SK-N-SH treated with all-trans-retinoic acid at 6 μM for 48 hours (cell line): Measurements from ENCODE around the gene B4GALNT4.

Experiments used
- ATAC-seq: fragments of 200-7000 bp; cut with Tn5 transposase; 3 replicates; pipeline ENCODE4 v1.9.1; 2020; ENCODE audit warnings: mild to moderate bottlenecking, moderate library complexity
- ARNTL ChIP-seq: fragments of 450-650 bp; formaldehyde crosslinking; IDR thresholded peaks from 2 replicates; pipeline ENCODE4 v1.5.0; 2020; ENCODE audit warnings: low read depth, mild to moderate bottlenecking, moderate library complexity, borderline replicate concordance
- BACH2 ChIP-seq: fragments of 250-450 bp; sonication (Bioruptor Pico); IDR thresholded peaks from 2 replicates; pipeline ENCODE4 v1.9.0; 2021; ENCODE audit warnings: mild to moderate bottlenecking, borderline replicate concordance
- CSDC2 ChIP-seq: fragments of 250-450 bp; sonication (Bioruptor Pico); IDR thresholded peaks from 2 replicates; pipeline ENCODE4 v1.5.0; 2020; ENCODE audit warnings: mild to moderate bottlenecking, moderate library complexity
- ISL1 ChIP-seq: fragments of 250-450 bp; sonication (Bioruptor Pico); IDR thresholded peaks from 2 replicates; pipeline ENCODE4 v2.1.2; 2022; ENCODE audit warnings: mild to moderate bottlenecking, moderate library complexity
- OSR1 ChIP-seq: fragments of 250-450 bp; sonication (Bioruptor Pico); IDR thresholded peaks from 2 replicates; pipeline ENCODE4 v1.8.0; 2022; ENCODE audit warnings: moderate library complexity, mild to moderate bottlenecking, inconsistent platforms
- PPARA ChIP-seq: fragments of 250-450 bp; sonication (Bioruptor Pico); IDR thresholded peaks from 2 replicates; pipeline ENCODE4 v1.5.0; 2020; ENCODE audit warnings: mild to moderate bottlenecking, borderline replicate concordance
- SNAI2 ChIP-seq: fragments of 250-450 bp; sonication (Bioruptor Pico); IDR thresholded peaks from 2 replicates; pipeline ENCODE4 v1.5.0; 2020; ENCODE audit warnings: mild to moderate bottlenecking, moderate library complexity
- TCF4 ChIP-seq: fragments of 250-450 bp; sonication (Bioruptor Pico); IDR thresholded peaks from 2 replicates; pipeline ENCODE4 v1.8.0; 2021; ENCODE audit warnings: mild to moderate bottlenecking, moderate library complexity, borderline replicate concordance
- TOX ChIP-seq: fragments of 250-450 bp; sonication (Bioruptor Pico); IDR thresholded peaks from 2 replicates; pipeline ENCODE4 v1.8.0; 2021; ENCODE audit warnings: mild to moderate bottlenecking, moderate library complexity, borderline replicate concordance
- ZC3H10 ChIP-seq: fragments of 250-450 bp; sonication (Bioruptor Pico); IDR thresholded peaks from 2 replicates; pipeline ENCODE4 v1.5.1; 2021; ENCODE audit warnings: mild to moderate bottlenecking, moderate library complexity
- ZFP3 ChIP-seq: fragments of 250-450 bp; sonication (Bioruptor Pico); IDR thresholded peaks from 2 replicates; pipeline ENCODE4 v1.5.0; 2020; ENCODE audit warnings: mild to moderate bottlenecking, moderate library complexity
- ZNF565 ChIP-seq: fragments of 450-650 bp; formaldehyde crosslinking; conservative IDR thresholded peaks from 2 replicates; pipeline ENCODE4 v1.5.0; 2020; ENCODE audit warnings: low read depth, mild to moderate bottlenecking, moderate library complexity
- ZNF8 ChIP-seq: fragments of 450-650 bp; formaldehyde crosslinking; IDR thresholded peaks from 2 replicates; pipeline ENCODE4 v1.5.0; 2020; ENCODE audit warnings: mild to moderate bottlenecking, moderate library complexity
- TF ChIP-seq, protein P1 (sequence below): fragments of 250-450 bp; sonication (Bioruptor Pico); IDR thresholded peaks from 2 replicates; pipeline ENCODE4 v1.5.1; 2020; ENCODE audit warnings: low read depth, mild to moderate bottlenecking, moderate library complexity
- TF ChIP-seq, protein P2 (sequence below): fragments of 250-450 bp; sonication (Bioruptor Pico); IDR thresholded peaks from 2 replicates; pipeline ENCODE4 v1.5.0; 2020; ENCODE audit warnings: mild to moderate bottlenecking, moderate library complexity
- TF ChIP-seq, protein P3 (sequence below): fragments of 250-450 bp; sonication (Bioruptor Pico); IDR thresholded peaks from 2 replicates; pipeline ENCODE4 v1.5.1; 2021; ENCODE audit warnings: mild to moderate bottlenecking, moderate library complexity
- TF ChIP-seq, protein P4 (sequence below): fragments of 250-450 bp; sonication (Bioruptor Pico); IDR thresholded peaks from 2 replicates; pipeline ENCODE4 v1.8.0; 2021; ENCODE audit warnings: low read depth, mild to moderate bottlenecking, moderate library complexity, borderline replicate concordance
- TF ChIP-seq, protein P5 (sequence below): fragments of 250-450 bp; sonication (Bioruptor Pico); IDR thresholded peaks from 2 replicates; pipeline ENCODE4 v1.8.0; 2020; ENCODE audit warnings: mild to moderate bottlenecking, moderate library complexity, borderline replicate concordance

The B4GALNT4 gene

DNA sequence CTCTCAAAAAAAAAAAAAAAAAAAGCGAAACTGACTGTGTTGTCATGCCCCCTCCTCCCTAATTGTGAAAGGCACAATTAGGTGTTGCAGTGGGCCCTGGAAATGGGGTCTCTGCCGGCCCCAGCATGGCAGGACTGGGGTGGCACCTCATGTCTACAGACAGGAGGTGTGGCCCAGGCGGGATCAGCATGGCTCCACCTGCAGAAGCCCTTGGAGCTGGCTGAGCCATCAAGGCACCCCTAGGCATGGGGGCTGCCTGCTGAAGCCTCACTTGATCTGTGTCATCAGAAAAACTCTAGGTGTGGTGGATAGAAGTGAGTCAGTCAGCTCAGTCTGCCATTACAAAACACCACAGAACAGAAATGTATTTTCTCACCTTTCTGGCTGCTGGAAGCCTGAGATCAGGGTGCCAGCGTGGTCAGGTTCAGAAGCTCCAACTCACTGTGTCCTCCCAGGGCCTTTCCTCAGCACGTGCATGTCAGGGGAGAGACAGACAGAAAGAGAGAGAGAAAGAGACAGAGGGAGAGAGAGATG, 10.1 kb upstream of the B4GALNT4 start (continued):
- TF ChIP-seq, protein P1, sequence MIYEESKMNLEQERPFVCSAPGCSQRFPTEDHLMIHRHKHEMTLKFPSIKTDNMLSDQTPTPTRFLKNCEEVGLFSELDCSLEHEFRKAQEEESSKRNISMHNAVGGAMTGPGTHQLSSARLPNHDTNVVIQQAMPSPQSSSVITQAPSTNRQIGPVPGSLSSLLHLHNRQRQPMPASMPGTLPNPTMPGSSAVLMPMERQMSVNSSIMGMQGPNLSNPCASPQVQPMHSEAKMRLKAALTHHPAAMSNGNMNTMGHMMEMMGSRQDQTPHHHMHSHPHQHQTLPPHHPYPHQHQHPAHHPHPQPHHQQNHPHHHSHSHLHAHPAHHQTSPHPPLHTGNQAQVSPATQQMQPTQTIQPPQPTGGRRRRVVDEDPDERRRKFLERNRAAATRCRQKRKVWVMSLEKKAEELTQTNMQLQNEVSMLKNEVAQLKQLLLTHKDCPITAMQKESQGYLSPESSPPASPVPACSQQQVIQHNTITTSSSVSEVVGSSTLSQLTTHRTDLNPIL, result no peak
- no peak for TF ChIP-seq TCF4 (CRISPR knock-in tag)

DNA sequence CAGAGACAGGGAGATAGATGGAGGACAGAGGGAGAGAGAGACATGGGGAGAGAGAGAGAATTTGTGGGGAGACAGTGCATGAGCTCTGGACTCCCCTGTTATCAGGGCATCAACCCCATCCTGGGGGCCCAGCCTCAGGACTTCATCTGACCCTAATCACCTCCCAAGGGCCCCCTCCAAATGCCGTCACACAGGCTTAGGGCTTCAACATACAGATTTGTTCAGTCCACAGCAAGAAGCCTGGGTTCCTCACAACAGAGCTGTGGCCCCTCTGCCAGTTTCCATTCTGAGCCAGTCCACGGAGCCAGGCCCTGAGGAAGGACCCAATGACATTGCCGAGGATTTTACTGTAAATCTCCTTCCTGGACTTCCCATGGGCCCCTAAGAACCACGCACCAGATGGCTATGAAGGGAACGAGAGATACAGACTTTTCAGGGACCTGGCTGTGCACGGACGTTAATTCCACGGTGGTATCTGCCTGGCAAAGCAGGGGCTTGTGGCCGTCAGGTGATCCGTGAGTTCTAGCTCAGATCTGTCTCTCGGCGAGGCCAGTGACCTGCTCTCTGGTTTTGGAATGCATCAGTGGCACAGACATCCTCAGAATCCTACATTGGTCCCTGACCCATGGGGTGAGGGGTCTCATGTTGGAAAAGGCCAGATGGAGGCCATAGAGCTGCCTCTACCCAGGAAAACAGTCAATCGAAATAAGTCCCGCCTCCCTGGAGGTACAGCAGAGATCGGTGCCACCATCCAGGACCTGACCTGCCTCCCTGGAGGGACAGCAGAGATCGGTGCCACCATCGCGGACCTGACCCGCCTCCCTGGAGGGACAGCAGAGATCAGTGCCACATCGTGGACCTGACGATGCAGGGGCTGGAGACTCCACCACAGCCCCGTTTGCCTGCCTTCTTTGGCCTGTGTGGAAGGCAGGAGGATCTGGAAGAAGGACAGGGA, 8.7 kb upstream of the B4GALNT4 start:
- TF ChIP-seq, protein P2, sequence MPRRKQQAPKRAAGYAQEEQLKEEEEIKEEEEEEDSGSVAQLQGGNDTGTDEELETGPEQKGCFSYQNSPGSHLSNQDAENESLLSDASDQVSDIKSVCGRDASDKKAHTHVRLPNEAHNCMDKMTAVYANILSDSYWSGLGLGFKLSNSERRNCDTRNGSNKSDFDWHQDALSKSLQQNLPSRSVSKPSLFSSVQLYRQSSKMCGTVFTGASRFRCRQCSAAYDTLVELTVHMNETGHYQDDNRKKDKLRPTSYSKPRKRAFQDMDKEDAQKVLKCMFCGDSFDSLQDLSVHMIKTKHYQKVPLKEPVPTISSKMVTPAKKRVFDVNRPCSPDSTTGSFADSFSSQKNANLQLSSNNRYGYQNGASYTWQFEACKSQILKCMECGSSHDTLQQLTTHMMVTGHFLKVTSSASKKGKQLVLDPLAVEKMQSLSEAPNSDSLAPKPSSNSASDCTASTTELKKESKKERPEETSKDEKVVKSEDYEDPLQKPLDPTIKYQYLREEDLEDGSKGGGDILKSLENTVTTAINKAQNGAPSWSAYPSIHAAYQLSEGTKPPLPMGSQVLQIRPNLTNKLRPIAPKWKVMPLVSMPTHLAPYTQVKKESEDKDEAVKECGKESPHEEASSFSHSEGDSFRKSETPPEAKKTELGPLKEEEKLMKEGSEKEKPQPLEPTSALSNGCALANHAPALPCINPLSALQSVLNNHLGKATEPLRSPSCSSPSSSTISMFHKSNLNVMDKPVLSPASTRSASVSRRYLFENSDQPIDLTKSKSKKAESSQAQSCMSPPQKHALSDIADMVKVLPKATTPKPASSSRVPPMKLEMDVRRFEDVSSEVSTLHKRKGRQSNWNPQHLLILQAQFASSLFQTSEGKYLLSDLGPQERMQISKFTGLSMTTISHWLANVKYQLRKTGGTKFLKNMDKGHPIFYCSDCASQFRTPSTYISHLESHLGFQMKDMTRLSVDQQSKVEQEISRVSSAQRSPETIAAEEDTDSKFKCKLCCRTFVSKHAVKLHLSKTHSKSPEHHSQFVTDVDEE (CRISPR knock-in tag), result no peak
- TF ChIP-seq ZNF565 (CRISPR knock-in tag) (no peak), ZNF8 (CRISPR knock-in tag) (no peak), TCF4 (CRISPR knock-in tag) (no peak), PPARA (CRISPR knock-in tag) (no peak), TOX (no peak), SNAI2 (CRISPR knock-in tag) (no peak), ZC3H10 (CRISPR knock-in tag) (no peak), ZFP3 (no peak), ARNTL (CRISPR knock-in tag) (no peak), OSR1 (CRISPR knock-in tag) (no peak), ISL1 (CRISPR knock-in tag) (no peak), CSDC2 (CRISPR knock-in tag) (no peak)
- TF ChIP-seq, protein P3, sequence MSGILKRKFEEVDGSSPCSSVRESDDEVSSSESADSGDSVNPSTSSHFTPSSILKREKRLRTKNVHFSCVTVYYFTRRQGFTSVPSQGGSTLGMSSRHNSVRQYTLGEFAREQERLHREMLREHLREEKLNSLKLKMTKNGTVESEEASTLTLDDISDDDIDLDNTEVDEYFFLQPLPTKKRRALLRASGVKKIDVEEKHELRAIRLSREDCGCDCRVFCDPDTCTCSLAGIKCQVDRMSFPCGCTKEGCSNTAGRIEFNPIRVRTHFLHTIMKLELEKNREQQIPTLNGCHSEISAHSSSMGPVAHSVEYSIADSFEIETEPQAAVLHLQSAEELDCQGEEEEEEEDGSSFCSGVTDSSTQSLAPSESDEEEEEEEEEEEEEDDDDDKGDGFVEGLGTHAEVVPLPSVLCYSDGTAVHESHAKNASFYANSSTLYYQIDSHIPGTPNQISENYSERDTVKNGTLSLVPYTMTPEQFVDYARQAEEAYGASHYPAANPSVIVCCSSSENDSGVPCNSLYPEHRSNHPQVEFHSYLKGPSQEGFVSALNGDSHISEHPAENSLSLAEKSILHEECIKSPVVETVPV (CRISPR knock-in tag), result no peak
- TF ChIP-seq, protein P4, sequence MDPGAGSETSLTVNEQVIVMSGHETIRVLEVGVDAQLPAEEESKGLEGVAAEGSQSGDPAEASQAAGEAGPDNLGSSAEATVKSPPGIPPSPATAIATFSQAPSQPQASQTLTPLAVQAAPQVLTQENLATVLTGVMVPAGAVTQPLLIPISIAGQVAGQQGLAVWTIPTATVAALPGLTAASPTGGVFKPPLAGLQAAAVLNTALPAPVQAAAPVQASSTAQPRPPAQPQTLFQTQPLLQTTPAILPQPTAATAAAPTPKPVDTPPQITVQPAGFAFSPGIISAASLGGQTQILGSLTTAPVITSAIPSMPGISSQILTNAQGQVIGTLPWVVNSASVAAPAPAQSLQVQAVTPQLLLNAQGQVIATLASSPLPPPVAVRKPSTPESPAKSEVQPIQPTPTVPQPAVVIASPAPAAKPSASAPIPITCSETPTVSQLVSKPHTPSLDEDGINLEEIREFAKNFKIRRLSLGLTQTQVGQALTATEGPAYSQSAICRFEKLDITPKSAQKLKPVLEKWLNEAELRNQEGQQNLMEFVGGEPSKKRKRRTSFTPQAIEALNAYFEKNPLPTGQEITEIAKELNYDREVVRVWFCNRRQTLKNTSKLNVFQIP, result no peak
- TF ChIP-seq, protein P1, result no peak
- ATAC-seq, result no peak

DNA sequence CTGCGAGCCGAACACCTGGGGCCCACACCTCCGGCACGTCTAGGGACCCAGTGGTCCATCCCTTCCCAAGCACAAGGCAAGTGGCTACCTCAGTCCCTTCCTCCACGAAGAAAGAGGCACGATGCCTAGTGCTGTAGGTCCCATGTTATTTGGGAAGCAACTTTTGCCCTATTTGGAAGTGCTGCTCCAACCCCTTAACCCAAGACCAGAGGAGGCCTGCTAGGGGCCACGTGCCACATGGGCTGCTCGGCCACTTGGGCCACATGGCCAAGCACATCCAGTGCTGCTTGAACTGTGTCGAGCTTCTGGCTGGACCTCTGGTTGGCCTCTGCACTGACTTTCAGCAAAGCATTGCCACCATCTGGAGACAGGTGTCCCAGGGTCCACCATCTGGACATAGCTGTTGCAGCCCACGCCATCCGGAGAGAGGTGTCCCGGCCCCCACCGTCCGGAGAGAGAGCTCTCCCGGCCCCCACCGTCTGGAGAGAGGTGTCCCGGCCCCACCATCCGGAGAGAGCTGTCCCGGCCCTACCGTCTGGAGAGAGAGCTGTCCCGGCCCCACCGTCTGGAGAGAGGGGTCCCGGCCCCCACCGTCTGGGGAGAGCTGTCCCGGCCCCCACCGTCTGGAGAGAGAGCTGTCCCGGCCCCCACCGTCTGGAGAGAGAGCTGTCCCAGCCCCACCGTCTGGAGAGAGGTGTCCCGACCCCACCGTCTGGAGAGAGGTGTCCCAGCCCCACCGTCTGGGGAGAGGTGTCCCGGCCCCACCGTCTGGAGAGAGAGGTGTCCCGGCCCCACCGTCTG, 6.5 kb upstream of the B4GALNT4 start:
- ATAC-seq, result no peak
- no peak for TF ChIP-seq BACH2 (CRISPR knock-in tag)
- TF ChIP-seq, protein P2 (CRISPR knock-in tag), result no peak
- no peak for TF ChIP-seq TCF4 (CRISPR knock-in tag)
- TF ChIP-seq, protein P5, sequence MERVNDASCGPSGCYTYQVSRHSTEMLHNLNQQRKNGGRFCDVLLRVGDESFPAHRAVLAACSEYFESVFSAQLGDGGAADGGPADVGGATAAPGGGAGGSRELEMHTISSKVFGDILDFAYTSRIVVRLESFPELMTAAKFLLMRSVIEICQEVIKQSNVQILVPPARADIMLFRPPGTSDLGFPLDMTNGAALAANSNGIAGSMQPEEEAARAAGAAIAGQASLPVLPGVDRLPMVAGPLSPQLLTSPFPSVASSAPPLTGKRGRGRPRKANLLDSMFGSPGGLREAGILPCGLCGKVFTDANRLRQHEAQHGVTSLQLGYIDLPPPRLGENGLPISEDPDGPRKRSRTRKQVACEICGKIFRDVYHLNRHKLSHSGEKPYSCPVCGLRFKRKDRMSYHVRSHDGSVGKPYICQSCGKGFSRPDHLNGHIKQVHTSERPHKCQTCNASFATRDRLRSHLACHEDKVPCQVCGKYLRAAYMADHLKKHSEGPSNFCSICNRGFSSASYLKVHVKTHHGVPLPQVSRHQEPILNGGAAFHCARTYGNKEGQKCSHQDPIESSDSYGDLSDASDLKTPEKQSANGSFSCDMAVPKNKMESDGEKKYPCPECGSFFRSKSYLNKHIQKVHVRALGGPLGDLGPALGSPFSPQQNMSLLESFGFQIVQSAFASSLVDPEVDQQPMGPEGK (CRISPR knock-in tag), result no peak
- no peak for TF ChIP-seq ISL1 (CRISPR knock-in tag)
- no peak for TF ChIP-seq ZNF565 (CRISPR knock-in tag)
- TF ChIP-seq, protein P1, result no peak
